GM23338 (cell line): ENCODE measurements around the gene MRNIP. TPM values are rescaled to one million over a fixed set of nuclear protein-coding genes. Genes with fewer than 3 reads are reported as not detected.

Experiments used
- ATAC-seq: fragments of 200-7000 bp; cut with Tn5 transposase; 3 replicates; pipeline ENCODE4 v1.9.1; 2020
- DNase-seq: peaks from one replicate; pipeline ENCODE4 v3.0.0-alpha.2; 2015; ENCODE audit warnings: low spot score
- H2AFZ ChIP-seq: fragments of 200-600 bp; sonication (generic); 2 replicates; pipeline ENCODE4 v1.8.0; 2016; ENCODE audit warnings: antibody characterized with exemption, mild to moderate bottlenecking, moderate library complexity
- H3F3A ChIP-seq: fragments of 200-600 bp; sonication (generic); replicated peaks from 2 replicates; pipeline ENCODE4 v1.8.0; 2017; ENCODE audit warnings: antibody characterized with exemption, mixed run types, low read depth
- H3K27ac ChIP-seq: fragments of 200-600 bp; sonication (generic); 2 replicates; pipeline ENCODE4 v1.6.1; 2016; ENCODE audit warnings: low read depth
- H3K27me3 ChIP-seq: fragments of 200-600 bp; sonication (generic); 2 replicates; pipeline ENCODE4 v1.8.0; 2016; ENCODE audit warnings: mild to moderate bottlenecking, mixed run types, moderate library complexity; ENCODE audit not compliant: insufficient read depth
- H3K36me3 ChIP-seq: fragments of 200-600 bp; sonication (generic); 2 replicates; pipeline ENCODE4 v1.8.0; 2016; ENCODE audit warnings: mild to moderate bottlenecking; ENCODE audit not compliant: insufficient read depth
- H3K4me1 ChIP-seq: fragments of 200-600 bp; sonication (generic); 2 replicates; pipeline ENCODE4 v1.8.0; 2016; ENCODE audit warnings: mild to moderate bottlenecking, moderate library complexity; ENCODE audit not compliant: insufficient read depth
- H3K4me2 ChIP-seq: fragments of 200-600 bp; sonication (generic); 2 replicates; pipeline ENCODE4 v1.7.1; 2017; ENCODE audit warnings: mixed run types
- H3K4me3 ChIP-seq: fragments of 200-600 bp; sonication (generic); 2 replicates; pipeline ENCODE4 v1.6.1; 2016; ENCODE audit warnings: mixed run types
- H3K79me2 ChIP-seq: fragments of 200-600 bp; sonication (generic); replicated peaks from 2 replicates; pipeline ENCODE4 v1.8.0; 2017; ENCODE audit warnings: mild to moderate bottlenecking; ENCODE audit not compliant: insufficient read depth
- H3K9me2 ChIP-seq: fragments of 200-600 bp; sonication (generic); 2 replicates; pipeline ENCODE4 v1.8.0; 2017; ENCODE audit not compliant: insufficient read depth
- H4K20me1 ChIP-seq: fragments of 200-600 bp; sonication (generic); replicated peaks from 2 replicates; pipeline ENCODE4 v1.8.0; 2017; ENCODE audit warnings: mild to moderate bottlenecking; ENCODE audit not compliant: insufficient read depth
- H3K27ac Mint-ChIP-seq: 2 replicates; pipeline ENCODE4 v1.8.0; 2020; ENCODE audit warnings: inconsistent platforms, mild to moderate bottlenecking, moderate library complexity, mixed read lengths
- H3K27me3 Mint-ChIP-seq: 3 replicates; pipeline ENCODE4 v1.8.0; 2022; ENCODE audit warnings: low read depth, mild to moderate bottlenecking, moderate library complexity, mixed read lengths, inconsistent platforms; ENCODE audit not compliant: insufficient read depth, poor library complexity
- H3K36me3 Mint-ChIP-seq: 3 replicates; pipeline ENCODE4 v1.8.0; 2021; ENCODE audit warnings: low read depth, mild to moderate bottlenecking, inconsistent platforms, moderate library complexity, mixed read lengths
- H3K4me1 Mint-ChIP-seq: 3 replicates; pipeline ENCODE4 v1.8.0; 2020; ENCODE audit warnings: mild to moderate bottlenecking, inconsistent platforms, mixed read lengths
- H3K4me3 Mint-ChIP-seq: 3 replicates; pipeline ENCODE4 v1.8.0; 2021; ENCODE audit warnings: moderate library complexity, mild to moderate bottlenecking, inconsistent platforms, mixed read lengths
- H3K9me3 Mint-ChIP-seq: 3 replicates; pipeline ENCODE4 v1.8.0; 2020; ENCODE audit warnings: moderate library complexity, mild to moderate bottlenecking, inconsistent platforms, mixed read lengths
- CREB1 ChIP-seq: fragments of 250-450 bp; sonication (Bioruptor Pico); IDR thresholded peaks from 2 replicates; pipeline ENCODE4 v1.5.0; 2020; ENCODE audit warnings: low read depth, mild to moderate bottlenecking, moderate library complexity
- EZH2 ChIP-seq: fragments of 200-600 bp; sonication (generic); IDR thresholded peaks from one replicate; pipeline ENCODE4 v1.8.0; 2017; ENCODE audit warnings: antibody characterized with exemption, mild to moderate bottlenecking, low read depth; ENCODE audit not compliant: unreplicated experiment
- EZH2phosphoT487 ChIP-seq: fragments of 200-600 bp; sonication (generic); IDR thresholded peaks from one replicate; pipeline ENCODE4 v1.8.1; 2018; ENCODE audit warnings: antibody characterized with exemption; ENCODE audit not compliant: unreplicated experiment
- JUNB ChIP-seq: IDR thresholded peaks from one replicate; pipeline ENCODE4 v1.6.1; 2016; ENCODE audit warnings: antibody characterized with exemption; ENCODE audit not compliant: unreplicated experiment
- NANOG ChIP-seq: IDR thresholded peaks from 2 replicates; pipeline ENCODE4 v1.6.1; 2016; ENCODE audit warnings: antibody characterized with exemption, borderline replicate concordance
- POLR2AphosphoS5 ChIP-seq: IDR thresholded peaks from 2 replicates; pipeline ENCODE4 v1.6.1; 2016; ENCODE audit warnings: antibody characterized with exemption, low read depth
- STAT1 ChIP-seq: IDR thresholded peaks from one replicate; pipeline ENCODE4 v1.6.1; 2016; ENCODE audit warnings: antibody characterized with exemption; ENCODE audit not compliant: unreplicated experiment
- ZNF331 ChIP-seq: fragments of 250-450 bp; sonication (Bioruptor Pico); IDR thresholded peaks from 2 replicates; pipeline ENCODE4 v1.5.0; 2020; ENCODE audit warnings: low read depth, mild to moderate bottlenecking, moderate library complexity
- polyA plus RNA-seq: library from polyadenylated mRNA; unstranded; fragments of >200 nt; fragmentation: Nextera tagmentation; extraction: Ambion mirVana; gene quantifications from 2 replicates; pipeline ENCODE4 v1.2.1, GENCODE V29; 2016
- total RNA-seq: library from RNA; depleted of rRNA; stranded (reverse); fragments of >200 nt; shearing (Covaris generic); gene quantifications from 2 replicates; pipeline ENCODE4 v1.2.3, GENCODE V29; 2014
- TF ChIP-seq, protein P1 (sequence below), 2 experiments: fragments of 200-600 bp in 1 of 2; sonication (generic) in 1 of 2; conservative IDR thresholded peaks; 2 replicates each; pipeline versions ENCODE4 v1.5.1 to v1.6.1; 2016 to 2017; ENCODE audit warnings: antibody characterized with exemption in 2 of 2, low read depth in 2 of 2, mild to moderate bottlenecking in 2 of 2, moderate library complexity in 1 of 2
- TF ChIP-seq, protein P2 (sequence below): IDR thresholded peaks from one replicate; pipeline ENCODE4 v1.6.1; 2018; ENCODE audit warnings: antibody characterized with exemption; ENCODE audit not compliant: unreplicated experiment
- TF ChIP-seq, protein P3 (sequence below): IDR thresholded peaks from 2 replicates; pipeline ENCODE4 v1.6.1; 2016; ENCODE audit warnings: antibody characterized with exemption
- TF ChIP-seq, protein P4 (sequence below): fragments of 250-450 bp; sonication (Bioruptor Pico); IDR thresholded peaks from 2 replicates; pipeline ENCODE4 v1.5.0; 2020; ENCODE audit warnings: mild to moderate bottlenecking, moderate library complexity

Gene MRNIP
- total and polyA plus RNA-seq, 2 experiments from 2014 or later, result 18.2 to 34.4 TPM

DNA sequence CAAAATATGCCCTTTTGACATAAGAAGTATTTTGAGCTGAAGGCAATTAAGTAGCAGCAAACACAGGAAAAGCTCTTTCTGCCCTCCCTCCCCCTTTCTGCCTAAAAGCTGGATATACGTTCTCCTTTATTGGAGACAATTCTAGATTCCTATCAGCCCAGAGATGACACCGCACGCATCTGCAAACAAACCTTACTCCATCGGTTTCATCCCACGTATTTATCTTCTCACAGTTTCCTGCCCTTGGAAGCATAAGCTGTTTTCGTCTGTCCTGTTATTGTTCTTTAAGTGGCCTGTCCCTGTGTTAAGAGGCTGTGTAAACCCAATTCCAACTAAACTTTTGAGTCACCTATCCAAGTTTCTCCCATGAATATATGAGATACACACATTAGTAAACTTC lies 37.2 kb upstream of the MRNIP start:
- H3K79me2 ChIP-seq, result no peaks in the 10 kb centered on the region
- no peak overlapping the region for H3K4me3 Mint-ChIP-seq
- H3F3A ChIP-seq, result 0 out of 2 replicates have a peak, but pooled peaks cover 2% of the 10 kb centered on the region
- TF ChIP-seq ZNF331 (CRISPR knock-in tag) (no peak), STAT1 (no peak), POLR2AphosphoS5 (no peak), NANOG (no peak), EZH2 (no peak), JUNB (no peak), EZH2phosphoT487 (no peak), CREB1 (no peak)
- TF ChIP-seq, protein P1, sequence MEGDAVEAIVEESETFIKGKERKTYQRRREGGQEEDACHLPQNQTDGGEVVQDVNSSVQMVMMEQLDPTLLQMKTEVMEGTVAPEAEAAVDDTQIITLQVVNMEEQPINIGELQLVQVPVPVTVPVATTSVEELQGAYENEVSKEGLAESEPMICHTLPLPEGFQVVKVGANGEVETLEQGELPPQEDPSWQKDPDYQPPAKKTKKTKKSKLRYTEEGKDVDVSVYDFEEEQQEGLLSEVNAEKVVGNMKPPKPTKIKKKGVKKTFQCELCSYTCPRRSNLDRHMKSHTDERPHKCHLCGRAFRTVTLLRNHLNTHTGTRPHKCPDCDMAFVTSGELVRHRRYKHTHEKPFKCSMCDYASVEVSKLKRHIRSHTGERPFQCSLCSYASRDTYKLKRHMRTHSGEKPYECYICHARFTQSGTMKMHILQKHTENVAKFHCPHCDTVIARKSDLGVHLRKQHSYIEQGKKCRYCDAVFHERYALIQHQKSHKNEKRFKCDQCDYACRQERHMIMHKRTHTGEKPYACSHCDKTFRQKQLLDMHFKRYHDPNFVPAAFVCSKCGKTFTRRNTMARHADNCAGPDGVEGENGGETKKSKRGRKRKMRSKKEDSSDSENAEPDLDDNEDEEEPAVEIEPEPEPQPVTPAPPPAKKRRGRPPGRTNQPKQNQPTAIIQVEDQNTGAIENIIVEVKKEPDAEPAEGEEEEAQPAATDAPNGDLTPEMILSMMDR (conservative IDR thresholded peaks at IDR 0.05; ENCODE audit: low read depth in 2 of 2), result no peak
- TF ChIP-seq, protein P2, sequence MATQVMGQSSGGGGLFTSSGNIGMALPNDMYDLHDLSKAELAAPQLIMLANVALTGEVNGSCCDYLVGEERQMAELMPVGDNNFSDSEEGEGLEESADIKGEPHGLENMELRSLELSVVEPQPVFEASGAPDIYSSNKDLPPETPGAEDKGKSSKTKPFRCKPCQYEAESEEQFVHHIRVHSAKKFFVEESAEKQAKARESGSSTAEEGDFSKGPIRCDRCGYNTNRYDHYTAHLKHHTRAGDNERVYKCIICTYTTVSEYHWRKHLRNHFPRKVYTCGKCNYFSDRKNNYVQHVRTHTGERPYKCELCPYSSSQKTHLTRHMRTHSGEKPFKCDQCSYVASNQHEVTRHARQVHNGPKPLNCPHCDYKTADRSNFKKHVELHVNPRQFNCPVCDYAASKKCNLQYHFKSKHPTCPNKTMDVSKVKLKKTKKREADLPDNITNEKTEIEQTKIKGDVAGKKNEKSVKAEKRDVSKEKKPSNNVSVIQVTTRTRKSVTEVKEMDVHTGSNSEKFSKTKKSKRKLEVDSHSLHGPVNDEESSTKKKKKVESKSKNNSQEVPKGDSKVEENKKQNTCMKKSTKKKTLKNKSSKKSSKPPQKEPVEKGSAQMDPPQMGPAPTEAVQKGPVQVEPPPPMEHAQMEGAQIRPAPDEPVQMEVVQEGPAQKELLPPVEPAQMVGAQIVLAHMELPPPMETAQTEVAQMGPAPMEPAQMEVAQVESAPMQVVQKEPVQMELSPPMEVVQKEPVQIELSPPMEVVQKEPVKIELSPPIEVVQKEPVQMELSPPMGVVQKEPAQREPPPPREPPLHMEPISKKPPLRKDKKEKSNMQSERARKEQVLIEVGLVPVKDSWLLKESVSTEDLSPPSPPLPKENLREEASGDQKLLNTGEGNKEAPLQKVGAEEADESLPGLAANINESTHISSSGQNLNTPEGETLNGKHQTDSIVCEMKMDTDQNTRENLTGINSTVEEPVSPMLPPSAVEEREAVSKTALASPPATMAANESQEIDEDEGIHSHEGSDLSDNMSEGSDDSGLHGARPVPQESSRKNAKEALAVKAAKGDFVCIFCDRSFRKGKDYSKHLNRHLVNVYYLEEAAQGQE, result no peak
- TF ChIP-seq, protein P3, sequence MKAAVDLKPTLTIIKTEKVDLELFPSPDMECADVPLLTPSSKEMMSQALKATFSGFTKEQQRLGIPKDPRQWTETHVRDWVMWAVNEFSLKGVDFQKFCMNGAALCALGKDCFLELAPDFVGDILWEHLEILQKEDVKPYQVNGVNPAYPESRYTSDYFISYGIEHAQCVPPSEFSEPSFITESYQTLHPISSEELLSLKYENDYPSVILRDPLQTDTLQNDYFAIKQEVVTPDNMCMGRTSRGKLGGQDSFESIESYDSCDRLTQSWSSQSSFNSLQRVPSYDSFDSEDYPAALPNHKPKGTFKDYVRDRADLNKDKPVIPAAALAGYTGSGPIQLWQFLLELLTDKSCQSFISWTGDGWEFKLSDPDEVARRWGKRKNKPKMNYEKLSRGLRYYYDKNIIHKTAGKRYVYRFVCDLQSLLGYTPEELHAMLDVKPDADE, result no peak
- TF ChIP-seq, protein P4, sequence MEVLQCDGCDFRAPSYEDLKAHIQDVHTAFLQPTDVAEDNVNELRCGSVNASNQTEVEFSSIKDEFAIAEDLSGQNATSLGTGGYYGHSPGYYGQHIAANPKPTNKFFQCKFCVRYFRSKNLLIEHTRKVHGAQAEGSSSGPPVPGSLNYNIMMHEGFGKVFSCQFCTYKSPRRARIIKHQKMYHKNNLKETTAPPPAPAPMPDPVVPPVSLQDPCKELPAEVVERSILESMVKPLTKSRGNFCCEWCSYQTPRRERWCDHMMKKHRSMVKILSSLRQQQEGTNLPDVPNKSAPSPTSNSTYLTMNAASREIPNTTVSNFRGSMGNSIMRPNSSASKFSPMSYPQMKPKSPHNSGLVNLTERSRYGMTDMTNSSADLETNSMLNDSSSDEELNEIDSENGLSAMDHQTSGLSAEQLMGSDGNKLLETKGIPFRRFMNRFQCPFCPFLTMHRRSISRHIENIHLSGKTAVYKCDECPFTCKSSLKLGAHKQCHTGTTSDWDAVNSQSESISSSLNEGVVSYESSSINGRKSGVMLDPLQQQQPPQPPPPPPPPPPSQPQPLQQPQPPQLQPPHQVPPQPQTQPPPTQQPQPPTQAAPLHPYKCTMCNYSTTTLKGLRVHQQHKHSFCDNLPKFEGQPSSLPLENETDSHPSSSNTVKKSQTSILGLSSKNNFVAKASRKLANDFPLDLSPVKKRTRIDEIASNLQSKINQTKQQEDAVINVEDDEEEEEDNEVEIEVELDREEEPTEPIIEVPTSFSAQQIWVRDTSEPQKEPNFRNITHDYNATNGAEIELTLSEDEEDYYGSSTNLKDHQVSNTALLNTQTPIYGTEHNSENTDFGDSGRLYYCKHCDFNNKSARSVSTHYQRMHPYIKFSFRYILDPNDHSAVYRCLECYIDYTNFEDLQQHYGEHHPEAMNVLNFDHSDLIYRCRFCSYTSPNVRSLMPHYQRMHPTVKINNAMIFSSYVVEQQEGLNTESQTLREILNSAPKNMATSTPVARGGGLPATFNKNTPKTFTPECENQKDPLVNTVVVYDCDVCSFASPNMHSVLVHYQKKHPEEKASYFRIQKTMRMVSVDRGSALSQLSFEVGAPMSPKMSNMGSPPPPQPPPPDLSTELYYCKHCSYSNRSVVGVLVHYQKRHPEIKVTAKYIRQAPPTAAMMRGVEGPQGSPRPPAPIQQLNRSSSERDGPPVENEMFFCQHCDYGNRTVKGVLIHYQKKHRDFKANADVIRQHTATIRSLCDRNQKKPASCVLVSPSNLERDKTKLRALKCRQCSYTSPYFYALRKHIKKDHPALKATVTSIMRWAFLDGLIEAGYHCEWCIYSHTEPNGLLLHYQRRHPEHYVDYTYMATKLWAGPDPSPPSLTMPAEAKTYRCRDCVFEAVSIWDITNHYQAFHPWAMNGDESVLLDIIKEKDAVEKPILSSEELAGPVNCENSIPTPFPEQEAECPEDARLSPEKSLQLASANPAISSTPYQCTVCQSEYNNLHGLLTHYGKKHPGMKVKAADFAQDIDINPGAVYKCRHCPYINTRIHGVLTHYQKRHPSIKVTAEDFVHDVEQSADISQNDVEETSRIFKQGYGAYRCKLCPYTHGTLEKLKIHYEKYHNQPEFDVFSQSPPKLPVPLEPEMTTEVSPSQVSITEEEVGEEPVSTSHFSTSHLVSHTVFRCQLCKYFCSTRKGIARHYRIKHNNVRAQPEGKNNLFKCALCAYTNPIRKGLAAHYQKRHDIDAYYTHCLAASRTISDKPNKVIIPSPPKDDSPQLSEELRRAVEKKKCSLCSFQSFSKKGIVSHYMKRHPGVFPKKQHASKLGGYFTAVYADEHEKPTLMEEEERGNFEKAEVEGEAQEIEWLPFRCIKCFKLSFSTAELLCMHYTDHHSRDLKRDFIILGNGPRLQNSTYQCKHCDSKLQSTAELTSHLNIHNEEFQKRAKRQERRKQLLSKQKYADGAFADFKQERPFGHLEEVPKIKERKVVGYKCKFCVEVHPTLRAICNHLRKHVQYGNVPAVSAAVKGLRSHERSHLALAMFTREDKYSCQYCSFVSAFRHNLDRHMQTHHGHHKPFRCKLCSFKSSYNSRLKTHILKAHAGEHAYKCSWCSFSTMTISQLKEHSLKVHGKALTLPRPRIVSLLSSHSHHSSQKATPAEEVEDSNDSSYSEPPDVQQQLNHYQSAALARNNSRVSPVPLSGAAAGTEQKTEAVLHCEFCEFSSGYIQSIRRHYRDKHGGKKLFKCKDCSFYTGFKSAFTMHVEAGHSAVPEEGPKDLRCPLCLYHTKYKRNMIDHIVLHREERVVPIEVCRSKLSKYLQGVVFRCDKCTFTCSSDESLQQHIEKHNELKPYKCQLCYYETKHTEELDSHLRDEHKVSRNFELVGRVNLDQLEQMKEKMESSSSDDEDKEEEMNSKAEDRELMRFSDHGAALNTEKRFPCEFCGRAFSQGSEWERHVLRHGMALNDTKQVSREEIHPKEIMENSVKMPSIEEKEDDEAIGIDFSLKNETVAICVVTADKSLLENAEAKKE (CRISPR knock-in tag), result no peak
- peaks cover 12% of the 10 kb centered on the region; the same call in 2 of the 3 replicates for H3K4me1 Mint-ChIP-seq
- peak overlapping the region; percentile 42; the same call in 1 of the 2 replicates for H3K4me2 ChIP-seq
- no peaks in the 10 kb centered on the region for H3K9me2 ChIP-seq
- H4K20me1 ChIP-seq, result no peaks in the 10 kb centered on the region; the same call in 1 of the 2 replicates
- H3K36me3 Mint-ChIP-seq, result peaks cover 44% of the 10 kb centered on the region
- H3K27me3 Mint-ChIP-seq, result peaks cover 4% of the 10 kb centered on the region
- DNase-seq (no peak), ATAC-seq (no peak)
- H3K27ac ChIP-seq, result peak overlapping the region; percentile 88
- H3K4me3 ChIP-seq, result no peak overlapping the region
- no peaks in the 10 kb centered on the region for H3K36me3 ChIP-seq
- H3K9me3 Mint-ChIP-seq, result no peaks in the 10 kb centered on the region
- no peaks in the 10 kb centered on the region for H3K27me3 ChIP-seq
- peaks cover 12% of the 10 kb centered on the region for H3K4me1 ChIP-seq
- no peak overlapping the region for H2AFZ ChIP-seq
- no peak overlapping the region for H3K27ac Mint-ChIP-seq
